ENCODE measurements around the gene ZNRF3. TPM values are rescaled to one million over a fixed set of nuclear protein-coding genes. Genes with fewer than 3 reads are reported as not detected.
"Not testable (repeated sequence)": the region's sequence is repeated elsewhere in the genome, so short reads cannot be mapped to it uniquely, and the experiment has no call there.

ZNRF3 gene
- polyA plus RNA-seq, 3 donors: 29.0 to 33.6 (median 29.6) TPM

- DNase-seq (ENCODE audit: extremely low read depth in 1 of 11, low read depth in 9 of 11, low spot score in 4 of 11): no peak
Measured at GRCh38 chr22:28899199-28899853, 16.0 kb downstream of the ZNRF3 start.

GRCh38 chr22:28900379-28900925, 17.1 kb downstream of the ZNRF3 start:
- no peak for DNase-seq (ENCODE audit: extremely low read depth in 1 of 11, low read depth in 9 of 11, low spot score in 4 of 11)

GRCh38 chr22:28902490-28902889, 19.1 kb downstream of the ZNRF3 start:
- no peak for DNase-seq (ENCODE audit: extremely low read depth in 1 of 11, low read depth in 9 of 11, low spot score in 4 of 11)

- no peak for DNase-seq (ENCODE audit: extremely low read depth in 1 of 11, low read depth in 9 of 11, low spot score in 4 of 11)
Measured at GRCh38 chr22:28903080-28903479, 19.7 kb downstream of the ZNRF3 start.

- no peak for DNase-seq (ENCODE audit: extremely low read depth in 1 of 11, low read depth in 9 of 11, low spot score in 4 of 11)
Measured at GRCh38 chr22:28903729-28904128, 20.4 kb downstream of the ZNRF3 start.

- no peak for DNase-seq (ENCODE audit: extremely low read depth in 1 of 11, low read depth in 9 of 11, low spot score in 4 of 11)
Measured at GRCh38 chr22:28904211-28904896, 21.0 kb downstream of the ZNRF3 start.

- no peak for DNase-seq (ENCODE audit: extremely low read depth in 1 of 11, low read depth in 9 of 11, low spot score in 4 of 11)
Measured at GRCh38 chr22:28905256-28905832, 22.0 kb downstream of the ZNRF3 start.

- DNase-seq (ENCODE audit: extremely low read depth in 1 of 11, low read depth in 9 of 11, low spot score in 4 of 11): no peak
Measured at GRCh38 chr22:28906312-28906711, 22.9 kb downstream of the ZNRF3 start.

- DNase-seq (ENCODE audit: extremely low read depth in 1 of 11, low read depth in 9 of 11, low spot score in 4 of 11): no peak
Measured at GRCh38 chr22:28907311-28908008, 24.1 kb downstream of the ZNRF3 start.

GRCh38 chr22:28908810-28909209, 25.4 kb downstream of the ZNRF3 start:
- DNase-seq (ENCODE audit: extremely low read depth in 1 of 11, low read depth in 9 of 11, low spot score in 4 of 11): not testable (repeated sequence)

- DNase-seq (ENCODE audit: extremely low read depth in 1 of 11, low read depth in 9 of 11, low spot score in 4 of 11): no peak
Measured at GRCh38 chr22:28909375-28909774, 26.0 kb downstream of the ZNRF3 start.

GRCh38 chr22:28910569-28911303, 27.4 kb downstream of the ZNRF3 start:
- DNase-seq (ENCODE audit: extremely low read depth in 1 of 11, low read depth in 9 of 11, low spot score in 4 of 11): no peak

GRCh38 chr22:28911304-28911690, 27.9 kb downstream of the ZNRF3 start:
- peak in 1 of 11 donors; percentile 59 for DNase-seq (ENCODE audit: extremely low read depth in 1 of 11, low read depth in 9 of 11, low spot score in 4 of 11)

- peak in 1 of 11 donors; percentile 63 for DNase-seq (ENCODE audit: extremely low read depth in 1 of 11, low read depth in 9 of 11, low spot score in 4 of 11)
Measured at GRCh38 chr22:28911777-28912669, 28.7 kb downstream of the ZNRF3 start.

GRCh38 chr22:28914201-28914600, 30.8 kb downstream of the ZNRF3 start:
- no peak for DNase-seq (ENCODE audit: extremely low read depth in 1 of 11, low read depth in 9 of 11, low spot score in 4 of 11)

GRCh38 chr22:28915969-28916368, 32.6 kb downstream of the ZNRF3 start:
- DNase-seq (ENCODE audit: extremely low read depth in 1 of 11, low read depth in 9 of 11, low spot score in 4 of 11): no peak

GRCh38 chr22:28917747-28918549, 34.6 kb downstream of the ZNRF3 start:
- DNase-seq (ENCODE audit: extremely low read depth in 1 of 11, low read depth in 9 of 11, low spot score in 4 of 11): peak in 8 of 11 donors; percentile 69 to 91 (median 80)
